GM18505 (cell line): ENCODE measurements around the gene FOXP4.
"Not testable (repeated sequence)": the region's sequence is repeated elsewhere in the genome, so short reads cannot be mapped to it uniquely, and the experiment has no call there.

ENCODE experiments used
- ATAC-seq: cut with Tn5 transposase; IDR thresholded peaks from one replicate; pipeline ENCODE4 v1.9.1; 2021; ENCODE audit not compliant: unreplicated experiment
- POLR2A ChIP-seq: IDR thresholded peaks from 4 replicates; pipeline ENCODE4 v1.6.1; 2011; ENCODE audit warnings: borderline replicate concordance; ENCODE audit not compliant: insufficient read depth, insufficient read length; ENCODE audit errors: extremely low read depth

Gene FOXP4

GRCh38 chr6:41601248-41601549, 55.0 kb downstream of the FOXP4 start:
- ATAC-seq, result no peak
- no peak for TF ChIP-seq POLR2A

DNA sequence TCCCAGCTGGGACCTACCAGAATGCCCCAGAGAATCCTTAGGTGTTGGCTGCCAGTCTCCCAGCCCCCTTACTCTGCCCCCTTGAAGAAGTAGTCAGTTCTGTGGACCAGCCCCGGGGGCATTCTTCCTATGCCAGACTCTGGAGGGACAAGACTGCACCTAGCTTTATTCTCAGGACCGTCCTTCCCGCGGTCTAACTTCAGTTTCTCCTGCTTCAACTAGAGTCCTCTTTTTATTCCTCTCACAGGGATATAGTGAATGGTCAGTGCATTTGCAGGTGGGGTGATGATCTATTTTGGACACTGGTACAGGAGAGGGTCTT, 56.2 kb downstream of the FOXP4 start:
- no peak for TF ChIP-seq POLR2A
- no peak for ATAC-seq

GRCh38 chr6:41602864-41603608, 56.9 kb downstream of the FOXP4 start:
- ATAC-seq, result no peak
- no peak for TF ChIP-seq POLR2A

DNA sequence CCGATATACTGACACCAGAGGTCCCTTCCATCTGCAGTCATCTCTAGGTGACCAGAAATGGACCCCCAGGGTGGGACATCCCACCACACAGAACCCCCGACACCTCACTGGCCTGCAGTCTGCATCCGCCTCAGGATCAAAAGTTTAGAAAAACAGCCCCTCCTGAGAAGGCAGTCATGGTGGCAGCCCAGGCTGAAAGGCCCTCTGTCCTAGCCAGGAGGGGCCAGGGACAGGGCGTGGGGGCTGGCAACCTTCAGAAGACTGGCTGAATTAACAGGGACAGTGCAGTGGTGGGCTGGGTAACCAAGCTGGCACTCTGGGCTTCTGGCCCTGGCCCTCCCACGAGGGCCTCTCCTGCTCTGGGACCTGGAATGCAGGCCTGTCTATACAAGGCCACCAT, 57.8 kb downstream of the FOXP4 start:
- no peak for ATAC-seq
- no peak for TF ChIP-seq POLR2A

GRCh38 chr6:41605649-41606048, 59.5 kb downstream of the FOXP4 start:
- no peak for TF ChIP-seq POLR2A
- no peak for ATAC-seq

- TF ChIP-seq POLR2A, result no peak
- no peak for ATAC-seq
These were observed 60.9 kb downstream of the FOXP4 start for GRCh38 chr6:41607036-41607435.

DNA sequence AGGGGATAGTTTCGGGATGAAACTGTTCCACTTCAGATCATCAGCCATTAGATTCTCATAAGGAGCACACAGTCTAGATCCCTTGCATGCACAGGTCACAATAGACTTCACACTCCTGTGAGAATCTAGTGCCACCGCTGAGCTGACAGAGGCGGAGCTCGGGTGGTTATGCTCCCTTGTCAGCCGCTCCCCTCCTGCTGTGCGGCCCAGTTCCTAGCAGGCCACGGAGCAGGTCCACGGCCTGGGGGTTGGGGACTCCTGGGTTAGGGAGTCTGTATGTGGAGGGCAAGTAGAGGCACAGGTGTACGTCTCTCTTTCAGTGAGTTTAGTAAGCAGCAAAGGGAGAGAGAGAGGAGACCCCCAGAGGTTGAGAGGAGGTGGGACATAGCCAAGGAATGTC, 61.6 kb downstream of the FOXP4 start:
- ATAC-seq, result no peak
- no peak for TF ChIP-seq POLR2A

- no peak for ATAC-seq
- TF ChIP-seq POLR2A, result no peak
These were observed 62.4 kb downstream of the FOXP4 start for GRCh38 chr6:41608443-41609151.

- ATAC-seq, result no peak
- TF ChIP-seq POLR2A, result no peak
These were observed 68.5 kb downstream of the FOXP4 start for GRCh38 chr6:41614715-41615114.

GRCh38 chr6:41615311-41615710, 69.1 kb downstream of the FOXP4 start:
- ATAC-seq, result no peak
- no peak for TF ChIP-seq POLR2A

GRCh38 chr6:41618598-41618997, 72.4 kb downstream of the FOXP4 start:
- no peak for ATAC-seq
- no peak for TF ChIP-seq POLR2A

DNA sequence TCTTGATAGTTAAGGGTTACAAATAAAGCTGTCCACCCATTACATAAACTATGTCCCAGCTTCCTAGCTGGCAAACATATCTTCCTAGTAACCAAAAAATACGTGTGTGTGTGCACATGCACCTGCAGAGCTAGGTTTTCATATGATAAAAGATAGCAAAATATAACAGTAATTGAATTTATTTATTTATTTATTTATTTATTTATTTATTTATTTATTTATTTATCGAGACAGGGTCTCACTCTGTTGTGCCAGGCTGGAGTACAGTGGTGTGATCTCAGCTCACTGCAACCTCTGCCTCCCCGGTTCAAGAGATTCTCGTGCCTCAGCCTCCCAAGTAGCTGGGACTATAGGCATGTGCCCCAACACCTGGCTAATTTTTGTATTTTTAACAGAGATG, 73.0 kb downstream of the FOXP4 start:
- not testable (repeated sequence) for ATAC-seq

DNA sequence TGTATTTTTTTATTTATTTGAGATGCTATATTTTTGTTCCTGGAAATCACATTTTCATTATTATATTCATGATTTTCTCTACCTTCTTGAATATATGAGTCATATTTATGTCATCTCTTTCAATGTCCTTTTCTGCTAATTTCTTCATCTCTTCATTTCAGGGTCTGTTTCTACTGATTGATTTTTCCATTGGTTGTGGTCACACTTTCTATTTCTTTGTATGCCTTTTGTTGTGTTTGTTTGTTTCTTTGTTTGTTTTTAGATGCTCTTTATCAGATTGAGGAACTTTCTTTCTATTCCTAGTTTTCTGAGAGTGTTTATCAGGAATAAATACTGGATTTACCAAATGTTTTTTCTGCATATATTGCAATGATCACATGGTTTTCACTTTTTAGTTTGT, 75.2 kb downstream of the FOXP4 start:
- TF ChIP-seq POLR2A, result no peak
- ATAC-seq, result no peak

DNA sequence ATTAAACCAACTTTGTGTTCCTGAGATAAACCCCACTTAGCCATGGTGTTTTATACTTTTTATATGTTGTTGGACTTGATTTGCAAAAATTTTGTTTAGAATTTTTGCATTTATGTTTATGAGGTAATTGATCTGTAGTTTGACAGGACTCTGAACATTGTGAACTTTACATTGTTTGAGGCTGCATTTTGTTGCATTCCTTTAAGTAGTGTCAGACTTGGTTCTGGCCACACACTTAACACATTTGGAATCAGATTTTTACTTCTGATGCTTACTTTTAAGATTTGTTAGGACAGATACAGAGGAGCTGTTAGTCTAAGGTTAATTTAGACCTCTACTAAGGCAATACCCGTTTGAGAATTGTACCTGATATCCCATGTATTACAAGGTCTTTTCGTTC, 75.6 kb downstream of the FOXP4 start:
- ATAC-seq, result no peak
- TF ChIP-seq POLR2A, result no peak
